GM10266 (cell line): ENCODE data around the gene VAV2.

Source experiments
- DNase-seq: peaks from one replicate; pipeline ENCODE4 v3.0.0; 2012; ENCODE audit errors: extremely low spot score
- CTCF ChIP-seq: IDR thresholded peaks from 2 replicates; pipeline ENCODE4 v1.5.1; 2012; ENCODE audit warnings: mild to moderate bottlenecking, low read depth; ENCODE audit not compliant: control insufficient read depth, insufficient read depth; ENCODE audit errors: missing control alignments

VAV2 gene

DNA sequence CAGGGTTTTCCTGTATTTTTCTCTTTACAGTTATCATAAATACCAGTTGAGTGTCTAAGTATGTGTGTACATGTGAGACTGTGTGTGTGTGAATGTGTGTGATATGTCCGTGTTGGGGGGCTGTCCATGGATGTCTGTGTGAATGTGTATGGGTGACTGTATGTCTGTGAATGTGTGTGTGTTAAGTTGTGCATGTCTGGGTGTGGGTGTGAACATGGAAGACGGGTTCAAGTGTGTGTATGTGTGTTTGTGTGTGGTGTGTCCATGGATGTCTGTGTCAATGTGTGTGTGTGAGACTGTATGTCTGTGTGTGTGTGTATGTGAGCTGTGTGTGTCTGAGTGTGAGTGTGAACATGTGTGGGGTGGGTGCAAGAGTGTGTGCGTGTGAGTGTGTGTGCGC, 55.0 kb downstream of the VAV2 start:
- TF ChIP-seq CTCF = no peak
- DNase-seq = no peak

DNA sequence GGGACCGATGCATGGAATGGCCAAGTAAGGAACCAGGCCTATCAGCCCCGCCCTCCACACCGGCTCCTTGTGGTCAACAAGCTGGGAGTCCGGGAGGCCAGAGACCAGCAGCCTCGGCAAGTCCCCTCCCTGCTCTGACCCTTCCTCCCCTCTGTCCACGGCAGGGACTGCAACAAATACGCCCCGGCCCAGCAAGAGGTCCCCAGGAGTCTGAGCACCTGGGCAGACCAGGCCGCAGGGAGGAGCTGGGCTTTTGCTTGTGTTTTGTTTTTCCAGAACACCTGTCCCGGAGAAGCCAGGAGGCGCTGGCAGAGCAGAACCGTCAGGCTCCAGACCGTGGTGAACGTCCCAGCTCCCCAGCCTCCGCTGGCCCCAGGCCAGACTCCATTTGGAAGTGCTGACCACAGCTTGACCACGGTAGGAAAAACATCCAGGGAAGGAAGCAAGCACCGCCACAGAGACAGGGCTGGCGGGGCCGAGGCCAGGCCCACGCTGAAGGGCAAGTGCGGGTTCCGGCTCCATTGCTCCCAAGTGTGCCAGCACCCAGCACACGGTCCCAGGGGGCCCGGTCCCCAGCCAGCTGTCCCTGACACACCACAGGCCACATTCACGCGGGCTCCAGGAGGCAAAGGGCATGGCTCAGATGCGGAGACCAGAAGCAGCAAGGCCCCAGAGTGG, 56.7 kb downstream of the VAV2 start:
- DNase-seq = no peak
- TF ChIP-seq CTCF = no peak

DNA sequence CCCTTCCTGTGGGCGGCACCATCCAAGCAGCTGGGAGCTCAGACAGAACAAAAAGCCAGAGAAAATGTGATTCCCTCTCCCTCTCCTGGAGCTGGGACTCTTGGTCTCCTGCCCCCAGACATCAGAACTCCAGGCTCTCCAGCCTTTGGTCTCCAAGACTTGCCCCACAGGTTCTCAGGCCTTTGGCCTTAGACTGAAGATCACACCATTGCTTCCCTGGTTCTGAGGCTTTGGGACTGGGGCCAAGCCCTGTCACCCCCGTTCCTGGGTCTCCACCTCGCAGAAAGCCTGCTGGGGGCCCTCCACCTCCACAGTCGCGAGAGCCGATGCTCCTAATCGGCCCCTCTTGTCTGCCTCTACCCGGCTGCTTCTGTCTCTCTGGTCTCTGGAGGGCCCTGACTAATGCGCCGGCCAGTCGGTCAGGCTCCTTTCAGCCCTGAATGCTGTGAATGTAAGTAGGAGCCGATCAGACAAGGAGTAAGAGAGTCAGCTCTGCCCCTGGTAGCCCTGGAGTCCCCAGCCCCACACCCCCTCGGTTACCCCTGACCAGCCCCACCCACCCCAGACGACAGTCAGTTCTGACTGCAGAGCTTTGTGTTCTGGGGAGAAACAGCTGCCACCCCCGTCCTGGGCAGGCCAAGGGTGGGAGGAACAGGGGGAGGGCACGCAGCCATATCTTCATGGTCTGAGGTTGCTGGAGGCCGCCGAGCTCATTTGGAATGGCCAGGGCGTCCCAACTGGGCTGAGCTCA, 57.5 kb downstream of the VAV2 start:
- no peak for DNase-seq
- no peak for TF ChIP-seq CTCF

DNA sequence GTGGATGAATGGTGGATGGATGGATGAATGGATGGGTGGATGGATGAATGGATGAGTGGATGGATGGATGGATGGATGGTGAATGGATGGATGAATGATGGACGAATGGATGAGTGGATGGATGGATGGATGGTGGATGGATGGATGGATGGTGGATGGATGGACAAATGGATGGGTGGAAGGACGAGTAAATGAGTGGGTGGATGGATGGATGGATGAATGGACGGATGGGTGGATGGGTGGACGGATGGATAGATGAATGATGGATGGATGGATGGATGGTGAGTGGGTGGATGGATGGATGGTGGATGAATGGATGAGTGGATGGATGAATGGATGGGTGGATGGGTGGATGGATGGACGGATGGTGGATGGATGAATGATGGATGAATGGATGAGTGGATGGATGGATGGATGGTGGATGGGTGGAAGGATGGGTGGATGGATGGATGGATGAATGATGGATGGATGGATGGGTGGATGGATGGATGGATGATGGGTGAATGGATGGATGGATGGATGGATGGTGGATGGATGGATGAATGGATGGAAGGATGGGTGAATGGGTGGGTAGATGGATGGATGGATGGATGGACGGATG, 58.6 kb downstream of the VAV2 start:
- TF ChIP-seq CTCF = no peak

DNA sequence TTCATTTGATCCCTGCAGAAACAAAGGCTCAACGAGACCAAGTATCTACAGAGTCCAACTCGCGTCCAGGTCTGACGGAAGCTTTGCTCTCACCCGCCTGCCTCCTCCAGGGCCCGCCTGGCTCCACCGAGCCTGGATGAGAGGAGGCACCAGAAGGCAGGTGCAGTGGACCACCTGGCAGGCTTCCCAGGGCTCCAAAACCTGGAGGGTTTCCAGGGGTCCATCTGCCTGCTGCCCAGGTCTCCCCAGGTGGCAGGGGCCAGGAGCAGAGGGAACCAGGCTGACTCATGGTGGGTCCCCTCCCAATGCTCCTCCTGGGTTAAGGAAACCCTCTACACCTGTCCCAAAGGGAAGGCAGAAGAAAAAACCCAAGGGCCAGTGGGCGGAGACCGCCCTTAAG, 59.5 kb downstream of the VAV2 start:
- no peak for TF ChIP-seq CTCF

More for the DNA sequence above, 58.6 kb downstream of the VAV2 start:
- no peak for DNase-seq

GRCh38 chr9:133932181-133932580, 59.9 kb downstream of the VAV2 start:
- no peak for DNase-seq
- TF ChIP-seq CTCF = no peak

More for the DNA sequence above, 59.5 kb downstream of the VAV2 start:
- DNase-seq = no peak
